HEK293 (cell line): ENCODE measurements around the gene CCDC28B.
A peak's percentile ranks its signal among the peaks of the same experiment; 100 is the strongest.

Experiments used
- EGR2 ChIP-seq: fragments of 450-650 bp; formaldehyde crosslinking; IDR thresholded peaks from 2 replicates; pipeline ENCODE4 v1.5.1; 2016; ENCODE audit warnings: low read depth, missing biosample characterization, missing genetic modification characterization
- GLIS2 ChIP-seq: fragments of 450-650 bp; formaldehyde crosslinking; IDR thresholded peaks from 2 replicates; pipeline ENCODE4 v1.5.1; 2016; ENCODE audit warnings: missing biosample characterization, missing genetic modification characterization
- HOXA7 ChIP-seq: sonication (generic); formaldehyde crosslinking; IDR thresholded peaks from 2 replicates; pipeline ENCODE4 v1.8.1; 2022; ENCODE audit warnings: missing genetic modification reagents, borderline replicate concordance
- HOXC10 ChIP-seq: sonication (generic); formaldehyde crosslinking; IDR thresholded peaks from 2 replicates; pipeline ENCODE4 v1.8.1; 2023; ENCODE audit warnings: mild to moderate bottlenecking, missing genetic modification reagents
- KLF8 ChIP-seq: fragments of 450-650 bp; formaldehyde crosslinking; IDR thresholded peaks from 2 replicates; pipeline ENCODE4 v1.5.1; 2016; ENCODE audit warnings: missing biosample characterization, missing genetic modification characterization
- KLF9 ChIP-seq: fragments of 450-650 bp; formaldehyde crosslinking; IDR thresholded peaks from 2 replicates; pipeline ENCODE4 v1.5.1; 2016; ENCODE audit warnings: missing biosample characterization, missing genetic modification characterization, low read depth
- MEIS1 ChIP-seq: sonication (generic); formaldehyde crosslinking; IDR thresholded peaks from 2 replicates; pipeline ENCODE4 v1.8.1; 2022; ENCODE audit warnings: missing genetic modification reagents, mild to moderate bottlenecking, borderline replicate concordance
- OVOL3 ChIP-seq: fragments of 450-650 bp; formaldehyde crosslinking; IDR thresholded peaks from 2 replicates; pipeline ENCODE4 v1.5.1; 2016; ENCODE audit warnings: missing biosample characterization, missing genetic modification characterization
- SETDB1 ChIP-seq: IDR thresholded peaks from one replicate; pipeline ENCODE4 v1.6.1; 2017; ENCODE audit warnings: mild to moderate bottlenecking, low read length, moderate library complexity, mixed read lengths; ENCODE audit not compliant: insufficient read length
- SP3 ChIP-seq: fragments of 450-650 bp; formaldehyde crosslinking; IDR thresholded peaks from 2 replicates; pipeline ENCODE4 v1.5.1; 2016; ENCODE audit warnings: missing biosample characterization, missing genetic modification characterization
- ZBTB20 ChIP-seq: fragments of 450-650 bp; formaldehyde crosslinking; IDR thresholded peaks from 2 replicates; pipeline ENCODE4 v1.5.1; 2016; ENCODE audit warnings: missing biosample characterization, missing genetic modification characterization
- ZBTB48 ChIP-seq: fragments of 450-650 bp; formaldehyde crosslinking; IDR thresholded peaks from 2 replicates; pipeline ENCODE4 v1.5.1; 2016; ENCODE audit warnings: missing biosample characterization, missing genetic modification characterization
- ZBTB7A ChIP-seq: fragments of 450-650 bp; formaldehyde crosslinking; IDR thresholded peaks from 2 replicates; pipeline ENCODE4 v1.5.1; 2016; ENCODE audit warnings: low read depth, missing biosample characterization, missing genetic modification characterization
- ZFP3 ChIP-seq: fragments of 450-650 bp; formaldehyde crosslinking; IDR thresholded peaks from 2 replicates; pipeline ENCODE4 v1.5.1; 2016; ENCODE audit warnings: low read depth, missing biosample characterization, missing genetic modification characterization
- ZFP69B ChIP-seq: fragments of 450-650 bp; formaldehyde crosslinking; IDR thresholded peaks from 2 replicates; pipeline ENCODE4 v1.5.1; 2016; ENCODE audit warnings: missing biosample characterization, missing genetic modification characterization
- ZNF138 ChIP-seq: fragments of 450-650 bp; formaldehyde crosslinking; IDR thresholded peaks from 2 replicates; pipeline ENCODE4 v1.5.1; 2016; ENCODE audit warnings: missing biosample characterization, missing genetic modification characterization, borderline replicate concordance
- ZNF274 ChIP-seq, 2 experiments: fragments of 200-500 bp in 1 of 2; fragments of 450-650 bp in 1 of 2; sonication (Bioruptor generic) in 1 of 2; formaldehyde crosslinking in 1 of 2; IDR thresholded peaks; 2 replicates each; pipeline versions ENCODE4 v1.5.1 to v1.6.1; 2014 to 2016; ENCODE audit warnings: borderline replicate concordance in 1 of 2, inconsistent platforms in 1 of 2, low read length in 1 of 2, missing biosample characterization in 1 of 2, missing genetic modification characterization in 1 of 2
- ZNF514 ChIP-seq: fragments of 450-650 bp; formaldehyde crosslinking; IDR thresholded peaks from 2 replicates; pipeline ENCODE4 v1.5.1; 2016; ENCODE audit warnings: missing biosample characterization, missing genetic modification characterization
- ZNF626 ChIP-seq: fragments of 450-650 bp; sonication (Bioruptor Pico); formaldehyde crosslinking; IDR thresholded peaks from 2 replicates; pipeline ENCODE4 v1.5.1; 2018; ENCODE audit warnings: missing biosample characterization, missing genetic modification characterization, inconsistent platforms
- ZNF629 ChIP-seq: fragments of 450-650 bp; formaldehyde crosslinking; IDR thresholded peaks from 2 replicates; pipeline ENCODE4 v1.5.1; 2017; ENCODE audit warnings: missing biosample characterization, missing genetic modification characterization
- ZNF791 ChIP-seq: fragments of 450-650 bp; formaldehyde crosslinking; IDR thresholded peaks from 2 replicates; pipeline ENCODE4 v1.5.1; 2016; ENCODE audit warnings: missing biosample characterization, missing genetic modification characterization
- ZXDB ChIP-seq: fragments of 450-650 bp; formaldehyde crosslinking; IDR thresholded peaks from 2 replicates; pipeline ENCODE4 v1.5.1; 2016; ENCODE audit warnings: missing biosample characterization, missing genetic modification characterization
- TF ChIP-seq, protein P1 (sequence below): fragments of 450-650 bp; formaldehyde crosslinking; IDR thresholded peaks from 2 replicates; pipeline ENCODE4 v1.5.1; 2016; ENCODE audit warnings: missing biosample characterization, missing genetic modification characterization
- TF ChIP-seq, protein P2 (sequence below): fragments of 450-650 bp; formaldehyde crosslinking; IDR thresholded peaks from 2 replicates; pipeline ENCODE4 v1.5.1; 2016; ENCODE audit warnings: missing biosample characterization, missing genetic modification characterization
- TF ChIP-seq, protein P3 (sequence below): fragments of 450-650 bp; formaldehyde crosslinking; IDR thresholded peaks from 2 replicates; pipeline ENCODE4 v1.5.1; 2016; ENCODE audit warnings: missing biosample characterization, missing genetic modification characterization
- TF ChIP-seq, protein P4 (sequence below): fragments of 450-650 bp; IDR thresholded peaks from 2 replicates; pipeline ENCODE4 v1.5.1; 2018; ENCODE audit warnings: missing biosample characterization, missing genetic modification characterization
- TF ChIP-seq, protein P5 (sequence below): fragments of 450-650 bp; formaldehyde crosslinking; IDR thresholded peaks from 2 replicates; pipeline ENCODE4 v1.5.1; 2016; ENCODE audit warnings: missing biosample characterization, missing genetic modification characterization
- TF ChIP-seq, protein P6 (sequence below): fragments of 450-650 bp; formaldehyde crosslinking; IDR thresholded peaks from 2 replicates; pipeline ENCODE4 v1.5.1; 2016; ENCODE audit warnings: missing biosample characterization, missing genetic modification characterization

CCDC28B gene

DNA sequence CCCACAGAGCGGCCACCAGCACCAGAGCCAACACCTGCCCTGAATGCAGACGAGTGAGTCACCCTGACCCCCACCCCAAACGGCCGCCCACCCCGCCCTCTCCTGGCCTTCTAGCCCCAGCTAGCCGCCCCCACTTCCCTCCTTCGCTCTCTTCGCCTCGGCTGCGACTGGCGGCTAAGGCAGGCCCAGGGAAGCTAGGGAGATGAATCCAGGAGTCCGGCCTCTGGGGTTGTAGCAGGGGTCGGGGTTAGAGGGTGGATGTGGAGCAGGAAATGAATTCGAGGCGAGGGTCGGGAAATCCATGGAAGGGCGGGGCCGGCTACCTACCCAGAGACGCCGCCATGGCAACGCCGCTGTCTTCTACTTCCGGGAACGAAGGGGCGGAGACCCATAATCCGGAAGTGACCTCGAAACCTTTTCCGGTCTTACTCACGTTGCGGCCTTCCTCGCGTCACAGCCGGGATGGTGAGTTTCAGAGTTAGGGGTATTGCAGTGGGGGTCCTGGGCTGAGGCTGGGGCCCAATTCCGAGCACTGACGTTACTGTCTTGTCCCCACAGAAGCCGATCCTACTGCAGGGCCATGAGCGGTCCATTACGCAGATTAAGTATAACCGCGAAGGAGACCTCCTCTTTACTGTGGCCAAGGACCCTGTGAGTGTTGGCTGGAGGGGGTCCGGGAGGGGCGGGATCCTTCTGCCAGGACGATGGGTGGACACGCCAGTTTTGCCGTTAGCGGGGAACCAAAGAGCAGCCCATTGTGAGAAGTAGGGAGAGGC, 21.8 kb downstream of the CCDC28B start, which contains the start of the genes EIF3I and TMEM234 (continued):
- TF ChIP-seq ZBTB7A = no peak
- TF ChIP-seq, protein P1, sequence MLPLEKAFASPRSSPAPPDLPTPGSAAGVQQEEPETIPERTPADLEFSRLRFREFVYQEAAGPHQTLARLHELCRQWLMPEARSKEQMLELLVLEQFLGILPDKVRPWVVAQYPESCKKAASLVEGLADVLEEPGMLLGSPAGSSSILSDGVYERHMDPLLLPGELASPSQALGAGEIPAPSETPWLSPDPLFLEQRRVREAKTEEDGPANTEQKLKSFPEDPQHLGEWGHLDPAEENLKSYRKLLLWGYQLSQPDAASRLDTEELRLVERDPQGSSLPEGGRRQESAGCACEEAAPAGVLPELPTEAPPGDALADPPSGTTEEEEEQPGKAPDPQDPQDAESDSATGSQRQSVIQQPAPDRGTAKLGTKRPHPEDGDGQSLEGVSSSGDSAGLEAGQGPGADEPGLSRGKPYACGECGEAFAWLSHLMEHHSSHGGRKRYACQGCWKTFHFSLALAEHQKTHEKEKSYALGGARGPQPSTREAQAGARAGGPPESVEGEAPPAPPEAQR (tag by site-specific recombination) = no peak
- TF ChIP-seq ZFP69B (tag by site-specific recombination) = no peak
- TF ChIP-seq ZNF629 (tag by site-specific recombination) = peak; percentile 96
- TF ChIP-seq ZNF514 (tag by site-specific recombination) = no peak
- peak; percentile 90 for TF ChIP-seq SP3
- TF ChIP-seq GLIS2 (tag by site-specific recombination) = peak; percentile 30
- peak; percentile 95; the same call in 1 of the 2 replicates for TF ChIP-seq KLF8 (tag by site-specific recombination)
- TF ChIP-seq ZNF274 (IDR thresholded peaks at IDR 0.05; ENCODE audit: low read length) = no peak
- TF ChIP-seq ZNF274 (tag by site-specific recombination; IDR thresholded peaks at IDR 0.05; ENCODE audit: borderline replicate concordance) = no peak
- TF ChIP-seq ZBTB20 = peak; percentile 40; the same call in 1 of the 2 replicates
- no peak for TF ChIP-seq ZFP3 (tag by site-specific recombination)
- TF ChIP-seq, protein P2, sequence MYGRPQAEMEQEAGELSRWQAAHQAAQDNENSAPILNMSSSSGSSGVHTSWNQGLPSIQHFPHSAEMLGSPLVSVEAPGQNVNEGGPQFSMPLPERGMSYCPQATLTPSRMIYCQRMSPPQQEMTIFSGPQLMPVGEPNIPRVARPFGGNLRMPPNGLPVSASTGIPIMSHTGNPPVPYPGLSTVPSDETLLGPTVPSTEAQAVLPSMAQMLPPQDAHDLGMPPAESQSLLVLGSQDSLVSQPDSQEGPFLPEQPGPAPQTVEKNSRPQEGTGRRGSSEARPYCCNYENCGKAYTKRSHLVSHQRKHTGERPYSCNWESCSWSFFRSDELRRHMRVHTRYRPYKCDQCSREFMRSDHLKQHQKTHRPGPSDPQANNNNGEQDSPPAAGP (tag by site-specific recombination) = peak; percentile 13; the same call in 1 of the 2 replicates
- no peak for TF ChIP-seq ZBTB48 (tag by site-specific recombination)
- TF ChIP-seq, protein P3, sequence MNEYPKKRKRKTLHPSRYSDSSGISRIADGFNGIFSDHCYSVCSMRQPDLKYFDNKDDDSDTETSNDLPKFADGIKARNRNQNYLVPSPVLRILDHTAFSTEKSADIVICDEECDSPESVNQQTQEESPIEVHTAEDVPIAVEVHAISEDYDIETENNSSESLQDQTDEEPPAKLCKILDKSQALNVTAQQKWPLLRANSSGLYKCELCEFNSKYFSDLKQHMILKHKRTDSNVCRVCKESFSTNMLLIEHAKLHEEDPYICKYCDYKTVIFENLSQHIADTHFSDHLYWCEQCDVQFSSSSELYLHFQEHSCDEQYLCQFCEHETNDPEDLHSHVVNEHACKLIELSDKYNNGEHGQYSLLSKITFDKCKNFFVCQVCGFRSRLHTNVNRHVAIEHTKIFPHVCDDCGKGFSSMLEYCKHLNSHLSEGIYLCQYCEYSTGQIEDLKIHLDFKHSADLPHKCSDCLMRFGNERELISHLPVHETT (tag by site-specific recombination) = peak; percentile 24
- TF ChIP-seq ZXDB (tag by site-specific recombination) = peak; percentile 73
- TF ChIP-seq, protein P4, sequence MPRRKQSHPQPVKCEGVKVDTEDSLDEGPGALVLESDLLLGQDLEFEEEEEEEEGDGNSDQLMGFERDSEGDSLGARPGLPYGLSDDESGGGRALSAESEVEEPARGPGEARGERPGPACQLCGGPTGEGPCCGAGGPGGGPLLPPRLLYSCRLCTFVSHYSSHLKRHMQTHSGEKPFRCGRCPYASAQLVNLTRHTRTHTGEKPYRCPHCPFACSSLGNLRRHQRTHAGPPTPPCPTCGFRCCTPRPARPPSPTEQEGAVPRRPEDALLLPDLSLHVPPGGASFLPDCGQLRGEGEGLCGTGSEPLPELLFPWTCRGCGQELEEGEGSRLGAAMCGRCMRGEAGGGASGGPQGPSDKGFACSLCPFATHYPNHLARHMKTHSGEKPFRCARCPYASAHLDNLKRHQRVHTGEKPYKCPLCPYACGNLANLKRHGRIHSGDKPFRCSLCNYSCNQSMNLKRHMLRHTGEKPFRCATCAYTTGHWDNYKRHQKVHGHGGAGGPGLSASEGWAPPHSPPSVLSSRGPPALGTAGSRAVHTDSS (tag by site-specific recombination) = no peak
- TF ChIP-seq, protein P5, sequence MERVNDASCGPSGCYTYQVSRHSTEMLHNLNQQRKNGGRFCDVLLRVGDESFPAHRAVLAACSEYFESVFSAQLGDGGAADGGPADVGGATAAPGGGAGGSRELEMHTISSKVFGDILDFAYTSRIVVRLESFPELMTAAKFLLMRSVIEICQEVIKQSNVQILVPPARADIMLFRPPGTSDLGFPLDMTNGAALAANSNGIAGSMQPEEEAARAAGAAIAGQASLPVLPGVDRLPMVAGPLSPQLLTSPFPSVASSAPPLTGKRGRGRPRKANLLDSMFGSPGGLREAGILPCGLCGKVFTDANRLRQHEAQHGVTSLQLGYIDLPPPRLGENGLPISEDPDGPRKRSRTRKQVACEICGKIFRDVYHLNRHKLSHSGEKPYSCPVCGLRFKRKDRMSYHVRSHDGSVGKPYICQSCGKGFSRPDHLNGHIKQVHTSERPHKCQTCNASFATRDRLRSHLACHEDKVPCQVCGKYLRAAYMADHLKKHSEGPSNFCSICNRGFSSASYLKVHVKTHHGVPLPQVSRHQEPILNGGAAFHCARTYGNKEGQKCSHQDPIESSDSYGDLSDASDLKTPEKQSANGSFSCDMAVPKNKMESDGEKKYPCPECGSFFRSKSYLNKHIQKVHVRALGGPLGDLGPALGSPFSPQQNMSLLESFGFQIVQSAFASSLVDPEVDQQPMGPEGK = peak; percentile 92
- no peak for TF ChIP-seq ZNF791 (tag by site-specific recombination)
- no peak for TF ChIP-seq OVOL3 (tag by site-specific recombination)
- TF ChIP-seq ZNF626 (tag by site-specific recombination) = no peak
- peak; percentile 85 for TF ChIP-seq KLF9 (tag by site-specific recombination)
- TF ChIP-seq ZNF138 (tag by site-specific recombination) = no peak
- TF ChIP-seq, protein P6, sequence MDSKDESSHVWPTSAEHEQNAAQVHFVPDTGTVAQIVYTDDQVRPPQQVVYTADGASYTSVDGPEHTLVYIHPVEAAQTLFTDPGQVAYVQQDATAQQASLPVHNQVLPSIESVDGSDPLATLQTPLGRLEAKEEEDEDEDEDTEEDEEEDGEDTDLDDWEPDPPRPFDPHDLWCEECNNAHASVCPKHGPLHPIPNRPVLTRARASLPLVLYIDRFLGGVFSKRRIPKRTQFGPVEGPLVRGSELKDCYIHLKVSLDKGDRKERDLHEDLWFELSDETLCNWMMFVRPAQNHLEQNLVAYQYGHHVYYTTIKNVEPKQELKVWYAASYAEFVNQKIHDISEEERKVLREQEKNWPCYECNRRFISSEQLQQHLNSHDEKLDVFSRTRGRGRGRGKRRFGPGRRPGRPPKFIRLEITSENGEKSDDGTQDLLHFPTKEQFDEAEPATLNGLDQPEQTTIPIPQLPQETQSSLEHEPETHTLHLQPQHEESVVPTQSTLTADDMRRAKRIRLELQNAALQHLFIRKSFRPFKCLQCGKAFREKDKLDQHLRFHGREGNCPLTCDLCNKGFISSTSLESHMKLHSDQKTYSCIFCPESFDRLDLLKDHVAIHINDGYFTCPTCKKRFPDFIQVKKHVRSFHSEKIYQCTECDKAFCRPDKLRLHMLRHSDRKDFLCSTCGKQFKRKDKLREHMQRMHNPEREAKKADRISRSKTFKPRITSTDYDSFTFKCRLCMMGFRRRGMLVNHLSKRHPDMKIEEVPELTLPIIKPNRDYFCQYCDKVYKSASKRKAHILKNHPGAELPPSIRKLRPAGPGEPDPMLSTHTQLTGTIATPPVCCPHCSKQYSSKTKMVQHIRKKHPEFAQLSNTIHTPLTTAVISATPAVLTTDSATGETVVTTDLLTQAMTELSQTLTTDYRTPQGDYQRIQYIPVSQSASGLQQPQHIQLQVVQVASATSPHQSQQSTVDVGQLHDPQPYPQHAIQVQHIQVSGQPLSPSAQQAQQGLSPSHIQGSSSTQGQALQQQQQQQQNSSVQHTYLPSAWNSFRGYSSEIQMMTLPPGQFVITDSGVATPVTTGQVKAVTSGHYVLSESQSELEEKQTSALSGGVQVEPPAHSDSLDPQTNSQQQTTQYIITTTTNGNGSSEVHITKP = peak; percentile 45; the same call in 1 of the 2 replicates
- TF ChIP-seq SETDB1 = no peak
- TF ChIP-seq EGR2 (tag by site-specific recombination) = peak; percentile 81
- no peak for TF ChIP-seq MEIS1 (CRISPR knock-in tag)
- no peak for TF ChIP-seq HOXA7
- TF ChIP-seq HOXC10 = no peak
